ENCODE results near the gene SYCP1. TPM values are rescaled to one million over a fixed set of nuclear protein-coding genes. Genes with fewer than 3 reads are reported as not detected.
"Not testable (repeated sequence)": the region's sequence is repeated elsewhere in the genome, so short reads cannot be mapped to it uniquely, and the experiment has no call there.

SYCP1 gene
- total RNA-seq, 1 donor from 2014 or later: not detected

DNA sequence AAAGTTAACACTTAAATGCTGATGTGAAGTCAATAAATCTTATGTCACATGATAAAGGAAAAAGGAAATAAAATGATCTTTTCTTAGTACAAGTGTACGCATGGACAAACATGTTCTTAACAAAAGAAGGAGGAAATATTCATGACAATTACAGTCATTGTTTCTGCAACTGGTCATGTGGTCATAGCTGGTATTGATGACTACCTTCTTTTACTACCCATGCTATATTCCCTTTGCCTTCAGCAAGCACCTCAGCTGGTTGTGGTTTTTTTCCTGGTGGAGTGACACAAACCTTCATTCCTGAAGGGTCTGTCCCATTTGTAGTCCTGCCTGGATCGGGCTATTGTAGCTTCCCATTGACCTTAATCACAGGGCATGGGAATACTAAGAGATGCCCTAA, 151.5 kb downstream of the SYCP1 start:
- no peak for DNase-seq (ENCODE audit: low spot score in 2 of 2)
- no peaks in the 10 kb centered on the region for H3K4me1 ChIP-seq
- H3K4me3 ChIP-seq: no peak overlapping the region
- TF ChIP-seq, protein P1, sequence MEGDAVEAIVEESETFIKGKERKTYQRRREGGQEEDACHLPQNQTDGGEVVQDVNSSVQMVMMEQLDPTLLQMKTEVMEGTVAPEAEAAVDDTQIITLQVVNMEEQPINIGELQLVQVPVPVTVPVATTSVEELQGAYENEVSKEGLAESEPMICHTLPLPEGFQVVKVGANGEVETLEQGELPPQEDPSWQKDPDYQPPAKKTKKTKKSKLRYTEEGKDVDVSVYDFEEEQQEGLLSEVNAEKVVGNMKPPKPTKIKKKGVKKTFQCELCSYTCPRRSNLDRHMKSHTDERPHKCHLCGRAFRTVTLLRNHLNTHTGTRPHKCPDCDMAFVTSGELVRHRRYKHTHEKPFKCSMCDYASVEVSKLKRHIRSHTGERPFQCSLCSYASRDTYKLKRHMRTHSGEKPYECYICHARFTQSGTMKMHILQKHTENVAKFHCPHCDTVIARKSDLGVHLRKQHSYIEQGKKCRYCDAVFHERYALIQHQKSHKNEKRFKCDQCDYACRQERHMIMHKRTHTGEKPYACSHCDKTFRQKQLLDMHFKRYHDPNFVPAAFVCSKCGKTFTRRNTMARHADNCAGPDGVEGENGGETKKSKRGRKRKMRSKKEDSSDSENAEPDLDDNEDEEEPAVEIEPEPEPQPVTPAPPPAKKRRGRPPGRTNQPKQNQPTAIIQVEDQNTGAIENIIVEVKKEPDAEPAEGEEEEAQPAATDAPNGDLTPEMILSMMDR (IDR thresholded peaks at IDR 0.05): no peak
- no peak overlapping the region for H3K27ac ChIP-seq
- H3K9me3 ChIP-seq: no peaks in the 10 kb centered on the region
- intact Hi-C loops (cut with DNase I): no loop called here
- H3K36me3 ChIP-seq: no peaks in the 10 kb centered on the region
- H3K27me3 ChIP-seq: no peaks in the 10 kb centered on the region

DNA sequence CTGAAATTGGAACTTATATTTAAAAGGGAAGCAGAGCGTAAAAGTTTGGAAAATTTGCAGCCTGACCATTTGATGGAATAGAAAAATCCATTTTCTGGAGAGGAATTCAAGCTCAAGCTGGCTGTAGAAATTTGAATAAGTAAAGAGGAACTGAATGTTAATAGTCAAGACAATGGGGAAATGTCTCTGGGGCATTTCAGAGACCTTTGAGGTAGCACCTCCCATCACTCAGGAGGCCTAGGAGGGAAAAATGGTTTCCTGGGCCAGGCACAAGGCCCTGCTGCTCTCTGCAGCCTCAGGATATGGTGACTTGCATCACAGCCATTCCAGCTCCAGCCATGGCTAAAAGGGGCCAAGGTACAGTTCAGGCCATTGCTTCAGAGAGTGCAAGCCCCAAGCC, 157.3 kb downstream of the SYCP1 start:
- intact Hi-C loops (cut with DNase I): no loop called here

DNA sequence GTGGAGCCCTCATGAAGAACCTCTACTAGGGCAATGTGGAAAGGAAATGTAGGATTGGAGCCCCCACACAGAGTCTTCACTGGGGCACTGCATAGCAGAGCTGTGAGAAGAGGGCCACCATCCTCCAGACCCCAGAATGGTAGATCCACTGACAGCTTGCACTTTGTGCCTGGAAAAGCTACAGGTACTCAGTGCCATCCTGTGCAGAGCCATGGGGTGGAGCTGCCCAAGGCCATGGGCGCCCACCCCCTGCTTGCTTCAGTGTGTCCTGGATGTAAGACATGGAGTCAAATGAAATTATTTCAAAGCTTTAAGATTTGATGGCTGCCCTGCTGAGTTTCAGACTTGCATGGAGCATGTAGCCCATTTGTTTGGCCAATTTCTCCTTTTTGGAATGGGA, 157.8 kb downstream of the SYCP1 start:
- intact Hi-C loops (cut with DNase I): no loop called here
- no peak overlapping the region for H3K27ac ChIP-seq
- no peak for DNase-seq (ENCODE audit: low spot score in 2 of 2)
- H3K4me3 ChIP-seq: no peak overlapping the region
- no peaks in the 10 kb centered on the region for H3K27me3 ChIP-seq
- no peaks in the 10 kb centered on the region for H3K4me1 ChIP-seq
- no peaks in the 10 kb centered on the region for H3K9me3 ChIP-seq
- no peaks in the 10 kb centered on the region for H3K36me3 ChIP-seq
- TF ChIP-seq, protein P1 (IDR thresholded peaks at IDR 0.05): no peak

More for the DNA sequence above, 157.3 kb downstream of the SYCP1 start:
- H3K36me3 ChIP-seq: no peaks in the 10 kb centered on the region
- no peaks in the 10 kb centered on the region for H3K4me1 ChIP-seq
- no peaks in the 10 kb centered on the region for H3K9me3 ChIP-seq
- TF ChIP-seq, protein P1 (IDR thresholded peaks at IDR 0.05): no peak
- no peak overlapping the region for H3K27ac ChIP-seq
- no peaks in the 10 kb centered on the region for H3K27me3 ChIP-seq
- no peak for DNase-seq (ENCODE audit: low spot score in 2 of 2)
- no peak overlapping the region for H3K4me3 ChIP-seq

DNA sequence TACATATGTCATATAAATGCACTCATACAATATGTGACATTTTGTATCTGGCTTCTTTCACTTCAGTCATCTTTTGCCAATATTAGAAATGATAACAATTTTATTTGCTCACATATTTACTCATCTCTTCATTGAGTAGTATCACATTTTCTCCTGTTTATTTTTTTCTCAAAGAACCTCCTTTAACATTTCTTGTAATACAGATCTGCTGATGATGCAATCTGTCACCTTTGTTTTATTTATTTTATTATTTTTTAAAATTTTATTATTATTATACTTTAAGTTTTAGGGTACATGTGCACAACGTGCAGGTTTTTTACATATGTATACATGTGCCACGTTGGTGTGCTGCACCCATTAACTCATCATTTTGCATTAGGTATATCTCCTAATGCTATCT, 159.1 kb downstream of the SYCP1 start:
- intact Hi-C loops (cut with DNase I): no loop called here
- no peak for DNase-seq (ENCODE audit: low spot score in 2 of 2)

DNA sequence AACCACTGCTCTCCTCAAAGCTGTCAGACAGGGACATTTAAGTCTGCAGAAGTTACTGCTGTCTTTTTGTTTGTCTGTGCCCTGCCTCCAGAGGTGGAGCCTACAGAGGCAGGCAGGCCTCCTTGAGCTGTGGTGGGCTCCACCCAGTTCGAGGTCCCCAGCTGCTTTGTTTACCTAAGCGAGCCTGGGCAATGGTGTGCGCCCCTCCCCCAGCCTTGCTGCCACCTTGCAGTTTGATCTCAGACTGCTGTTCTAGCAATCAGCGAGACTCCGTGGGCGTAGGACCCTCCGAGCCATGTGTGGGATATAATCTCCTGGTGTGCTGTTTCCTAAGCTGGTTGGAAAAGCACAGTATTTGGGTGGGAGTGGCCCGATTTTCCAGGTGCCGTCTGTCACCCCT, 164.9 kb downstream of the SYCP1 start:
- H3K9me3 ChIP-seq; H3K27ac ChIP-seq; H3K27me3 ChIP-seq; H3K4me3 ChIP-seq; intact Hi-C loops (cut with DNase I); H3K4me1 ChIP-seq; DNase-seq (ENCODE audit: low spot score in 2 of 2); H3K36me3 ChIP-seq: not testable (repeated sequence)

More for the DNA sequence above, 159.1 kb downstream of the SYCP1 start:
- H3K36me3 ChIP-seq: no peaks in the 10 kb centered on the region
- no peaks in the 10 kb centered on the region for H3K27me3 ChIP-seq
- TF ChIP-seq, protein P1 (IDR thresholded peaks at IDR 0.05): no peak
- no peak overlapping the region for H3K4me3 ChIP-seq
- H3K27ac ChIP-seq: no peak overlapping the region
- no peaks in the 10 kb centered on the region for H3K9me3 ChIP-seq
- H3K4me1 ChIP-seq: no peaks in the 10 kb centered on the region

DNA sequence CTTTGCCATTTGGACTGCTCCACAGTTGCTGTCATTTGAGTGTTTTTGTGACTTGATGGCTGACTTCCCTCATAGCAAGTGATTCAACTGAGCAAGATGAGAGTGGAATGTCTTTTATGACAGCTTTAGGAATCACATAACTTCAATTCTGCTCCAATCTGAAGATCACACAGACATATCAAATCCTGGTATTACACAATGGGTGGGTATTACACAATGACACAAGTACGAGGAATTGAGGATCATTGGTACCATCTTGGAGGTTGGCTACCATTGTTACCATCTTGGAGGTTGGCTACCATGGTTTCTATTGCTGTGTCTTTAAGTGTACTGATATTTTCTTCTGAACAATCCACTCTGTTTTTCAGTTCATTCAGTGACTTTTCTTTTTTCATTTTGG, 166.5 kb downstream of the SYCP1 start:
- no peaks in the 10 kb centered on the region for H3K9me3 ChIP-seq
- no peaks in the 10 kb centered on the region for H3K27me3 ChIP-seq
- TF ChIP-seq, protein P1 (IDR thresholded peaks at IDR 0.05): no peak
- no peaks in the 10 kb centered on the region for H3K4me1 ChIP-seq
- H3K4me3 ChIP-seq: no peak overlapping the region
- no peak overlapping the region for H3K27ac ChIP-seq
- intact Hi-C loops (cut with DNase I): no loop called here
- H3K36me3 ChIP-seq: no peaks in the 10 kb centered on the region
- DNase-seq (ENCODE audit: low spot score in 2 of 2): no peak
